C4-2B (cell line): ENCODE results near the gene P3H3.

Experiments used
- H3K27ac ChIP-seq: fragments of 450-650 bp; 2 replicates; pipeline ENCODE4 v1.5.1; 2017
- ZFX ChIP-seq: fragments of 450-650 bp; IDR thresholded peaks from 2 replicates; pipeline ENCODE4 v1.6.1; 2017
- TF ChIP-seq, protein P1 (sequence below): fragments of 450-650 bp; conservative IDR thresholded peaks from 2 replicates; pipeline ENCODE4 v1.5.1; 2017; ENCODE audit warnings: mild to moderate bottlenecking

The P3H3 gene

DNA sequence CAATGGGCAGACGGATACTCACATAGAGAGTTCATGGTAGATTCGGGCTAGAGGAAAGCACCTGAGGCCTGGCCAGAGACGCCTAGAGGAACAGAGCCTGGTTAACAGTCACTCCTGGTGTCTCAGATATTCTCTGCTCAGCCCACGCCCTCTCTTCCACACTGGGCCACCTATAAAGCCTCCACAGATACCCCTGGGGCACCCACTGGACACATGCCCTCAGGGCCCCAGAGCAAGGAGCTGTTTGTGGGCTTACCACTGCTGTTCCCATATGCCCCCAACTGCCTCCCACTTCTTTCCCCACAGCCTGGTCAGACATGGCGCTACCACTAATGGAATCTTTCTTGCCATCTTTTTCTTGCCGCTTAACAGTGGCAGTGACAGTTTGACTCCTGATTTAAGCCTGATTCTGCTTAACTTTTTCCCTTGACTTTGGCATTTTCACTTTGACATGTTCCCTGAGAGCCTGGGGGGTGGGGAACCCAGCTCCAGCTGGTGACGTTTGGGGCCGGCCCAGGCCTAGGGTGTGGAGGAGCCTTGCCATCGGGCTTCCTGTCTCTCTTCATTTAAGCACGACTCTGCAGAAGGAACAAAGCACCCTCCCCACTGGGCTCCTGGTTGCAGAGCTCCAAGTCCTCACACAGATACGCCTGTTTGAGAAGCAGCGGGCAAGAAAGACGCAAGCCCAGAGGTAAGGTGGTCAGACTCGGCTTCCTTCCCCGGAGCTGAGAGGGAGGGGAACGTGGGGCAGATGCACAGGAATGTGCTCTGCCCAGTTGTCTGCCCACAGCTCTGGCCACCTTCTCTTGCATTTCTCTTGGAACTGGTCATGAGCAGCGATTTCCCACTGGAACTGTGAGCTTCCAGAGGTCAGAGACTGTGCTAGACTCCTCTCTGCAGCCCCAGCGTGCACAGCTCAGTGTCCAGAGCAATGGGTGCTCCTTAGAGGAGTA lies 39.0 kb upstream of the P3H3 start, which contains the start of gene CD4:
Gene CD4, plus strand, starts transcription at position 557 of the 953 bp plus-strand sequence. CDS start 10,611 bp downstream, outside the sequence.
- TF ChIP-seq ZFX, result no peak
- TF ChIP-seq, protein P1, sequence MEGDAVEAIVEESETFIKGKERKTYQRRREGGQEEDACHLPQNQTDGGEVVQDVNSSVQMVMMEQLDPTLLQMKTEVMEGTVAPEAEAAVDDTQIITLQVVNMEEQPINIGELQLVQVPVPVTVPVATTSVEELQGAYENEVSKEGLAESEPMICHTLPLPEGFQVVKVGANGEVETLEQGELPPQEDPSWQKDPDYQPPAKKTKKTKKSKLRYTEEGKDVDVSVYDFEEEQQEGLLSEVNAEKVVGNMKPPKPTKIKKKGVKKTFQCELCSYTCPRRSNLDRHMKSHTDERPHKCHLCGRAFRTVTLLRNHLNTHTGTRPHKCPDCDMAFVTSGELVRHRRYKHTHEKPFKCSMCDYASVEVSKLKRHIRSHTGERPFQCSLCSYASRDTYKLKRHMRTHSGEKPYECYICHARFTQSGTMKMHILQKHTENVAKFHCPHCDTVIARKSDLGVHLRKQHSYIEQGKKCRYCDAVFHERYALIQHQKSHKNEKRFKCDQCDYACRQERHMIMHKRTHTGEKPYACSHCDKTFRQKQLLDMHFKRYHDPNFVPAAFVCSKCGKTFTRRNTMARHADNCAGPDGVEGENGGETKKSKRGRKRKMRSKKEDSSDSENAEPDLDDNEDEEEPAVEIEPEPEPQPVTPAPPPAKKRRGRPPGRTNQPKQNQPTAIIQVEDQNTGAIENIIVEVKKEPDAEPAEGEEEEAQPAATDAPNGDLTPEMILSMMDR, result no peak

DNA sequence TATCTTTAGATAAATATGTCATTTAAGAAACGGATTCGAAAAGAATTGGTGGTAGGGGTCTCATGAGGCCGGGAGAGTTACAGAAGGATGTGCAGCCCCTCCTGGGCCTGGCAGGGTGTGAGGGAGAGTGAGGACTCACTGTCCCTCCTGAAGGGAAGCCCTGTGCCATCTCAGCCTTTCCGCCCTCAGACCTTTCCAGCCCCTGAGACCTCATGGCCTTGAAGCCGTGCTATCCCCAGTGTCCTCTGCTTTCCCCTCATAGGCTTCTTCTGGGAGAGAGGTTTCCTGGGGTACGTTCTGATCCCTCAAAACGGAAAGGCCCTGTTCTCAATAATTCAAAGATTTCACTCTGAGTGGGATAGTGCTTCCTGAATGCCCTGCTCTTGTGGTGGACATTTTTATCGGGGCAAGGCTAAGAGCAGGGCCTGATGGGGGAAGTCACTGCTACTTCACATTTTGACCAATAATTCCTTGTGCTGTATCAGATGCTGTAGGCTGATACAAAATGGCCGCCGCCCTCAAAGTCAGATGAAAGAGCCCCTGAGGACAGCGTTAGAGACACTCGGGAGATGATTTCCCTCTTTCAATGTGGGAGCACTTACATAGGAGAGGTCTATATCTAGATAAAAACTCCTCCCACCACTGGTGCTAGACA lies 37.6 kb upstream of the P3H3 start:
- TF ChIP-seq, protein P1, result no peak
- no peak for TF ChIP-seq ZFX
- no peak overlapping the region for H3K27ac ChIP-seq

More for the DNA sequence above, 39.0 kb upstream of the P3H3 start, which contains the start of gene CD4:
- no peak within 1 kb of the TSS for H3K27ac ChIP-seq

DNA sequence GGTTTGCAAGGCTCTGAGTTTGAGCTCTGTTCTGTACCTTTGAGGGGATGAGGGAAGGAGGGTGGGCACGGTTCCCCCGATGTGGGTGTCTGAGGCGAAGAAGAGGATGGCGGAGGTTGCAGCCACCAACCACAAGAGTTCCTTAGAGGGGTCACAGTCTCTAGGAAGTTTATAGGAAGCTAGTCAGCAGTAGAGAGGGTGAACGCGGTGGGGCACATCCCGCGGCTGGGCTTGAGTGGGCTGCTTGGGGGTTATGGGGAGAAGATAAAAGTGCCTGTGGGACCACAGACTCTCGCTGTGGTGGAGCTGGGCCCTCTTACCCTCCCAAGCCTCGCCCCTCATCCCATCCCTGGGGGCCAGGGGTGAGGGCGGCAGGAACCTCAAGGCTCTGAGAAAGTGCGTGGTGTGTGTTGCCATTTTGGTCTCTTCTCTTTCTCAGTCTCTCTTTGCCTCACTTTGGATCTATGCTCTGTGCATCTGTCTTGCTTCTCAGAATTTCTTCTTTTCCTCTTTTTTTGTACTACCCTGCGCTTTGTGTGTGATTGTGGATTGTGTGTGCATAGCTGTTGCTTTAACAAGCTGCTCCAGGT lies 36.2 kb upstream of the P3H3 start:
- TF ChIP-seq, protein P1, result no peak
- no peak for TF ChIP-seq ZFX
- H3K27ac ChIP-seq, result no peak overlapping the region

DNA sequence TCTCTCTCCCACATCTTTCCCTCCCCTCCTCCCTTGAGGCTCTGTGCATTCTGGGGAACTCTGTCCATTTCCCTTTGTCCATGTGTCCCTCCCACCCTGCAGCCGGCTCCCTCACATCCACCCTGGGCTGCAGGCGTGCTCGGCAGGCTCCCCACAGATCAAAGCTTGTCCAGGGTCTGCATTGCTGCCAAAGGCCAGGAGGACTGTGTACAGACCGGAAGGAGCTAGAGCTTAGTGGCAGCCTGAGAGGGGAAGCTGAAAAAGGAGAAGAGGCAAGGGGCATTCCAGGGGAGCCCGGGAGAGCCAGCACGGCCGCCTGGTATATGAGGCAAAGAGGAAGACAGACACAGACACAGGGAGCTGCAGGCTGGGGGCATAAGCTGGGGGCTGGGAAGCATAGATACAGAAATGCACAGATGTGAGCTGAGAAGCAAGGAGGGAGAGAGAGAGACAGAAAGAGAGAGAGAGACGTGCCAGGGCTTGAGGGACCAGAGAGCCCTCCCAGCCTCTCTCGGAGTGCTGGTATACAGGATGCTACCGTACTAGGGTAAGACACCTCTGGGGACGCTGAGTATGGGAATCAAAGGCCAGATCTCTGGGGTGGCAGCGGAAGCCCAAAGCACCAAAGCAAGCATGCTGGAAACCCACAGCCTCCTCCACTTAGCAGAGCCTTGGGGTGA lies 35.5 kb upstream of the P3H3 start:
- H3K27ac ChIP-seq, result no peak overlapping the region

DNA sequence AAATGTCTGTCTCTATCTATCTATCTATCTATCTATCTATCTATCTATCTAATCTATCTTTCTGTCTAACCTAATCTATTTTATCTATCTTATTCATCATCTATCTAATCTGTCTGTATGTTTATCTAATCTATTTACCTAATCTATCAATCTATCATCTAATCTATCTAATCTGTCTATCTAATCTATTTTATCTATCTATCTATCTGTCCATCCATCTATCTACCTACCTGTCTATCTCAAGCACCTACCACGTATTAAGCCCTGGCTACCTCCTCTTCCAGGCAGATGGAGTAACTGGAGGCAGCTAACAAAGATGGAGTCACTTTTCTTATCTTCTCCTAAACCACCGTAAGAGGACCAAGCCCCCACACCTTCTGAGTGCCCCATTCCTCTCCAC lies 33.1 kb upstream of the P3H3 start:
- H3K27ac ChIP-seq, result no peak overlapping the region
- TF ChIP-seq ZFX, result no peak
- TF ChIP-seq, protein P1, result no peak

More for the DNA sequence above, 35.5 kb upstream of the P3H3 start:
- TF ChIP-seq, protein P1, result no peak
- TF ChIP-seq ZFX, result no peak

DNA sequence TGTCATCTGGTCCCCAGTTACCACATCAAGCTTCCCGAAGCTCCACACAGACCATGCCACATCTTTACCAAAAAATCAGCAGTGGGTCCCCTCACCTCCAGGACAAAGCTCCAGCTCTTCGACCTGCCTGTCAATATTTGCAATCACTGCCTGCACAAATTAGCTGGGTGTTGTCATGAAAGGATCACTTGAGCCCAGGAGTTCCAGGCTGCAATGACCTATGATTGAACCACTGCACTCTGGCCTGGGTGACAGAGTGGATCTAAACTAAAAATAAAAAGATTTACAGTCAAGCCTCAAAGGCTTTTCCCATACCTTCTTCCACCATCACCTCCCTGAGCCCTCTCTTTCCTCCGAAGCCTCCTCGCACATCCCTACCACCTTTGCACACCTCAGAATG lies 31.6 kb upstream of the P3H3 start:
- H3K27ac ChIP-seq, result no peak overlapping the region
- TF ChIP-seq ZFX, result no peak
- TF ChIP-seq, protein P1, result no peak
